Tibial nerve (tissue), 3 donors: ENCODE measurements around the gene PTGES3L.

Source experiments
- POLR2A ChIP-seq, 2 donors: fragments of 450-650 bp; IDR thresholded peaks; one replicate each; pipeline ENCODE4 v1.6.1; 2017; ENCODE audit warnings: antibody characterized with exemption in 2 of 2, mild to moderate bottlenecking in 2 of 2, moderate library complexity in 2 of 2
- TF ChIP-seq, protein P1 (sequence below), 5 experiments: fragments of 200-600 bp in 3 of 5; fragments of 450-650 bp in 2 of 5; sonication (generic) in 3 of 5; IDR thresholded peaks; one replicate each; pipeline ENCODE4 v1.5.1; 2016 to 2019; ENCODE audit warnings: antibody characterized with exemption in 5 of 5, mild to moderate bottlenecking in 3 of 5, moderate library complexity in 2 of 5

DNA sequence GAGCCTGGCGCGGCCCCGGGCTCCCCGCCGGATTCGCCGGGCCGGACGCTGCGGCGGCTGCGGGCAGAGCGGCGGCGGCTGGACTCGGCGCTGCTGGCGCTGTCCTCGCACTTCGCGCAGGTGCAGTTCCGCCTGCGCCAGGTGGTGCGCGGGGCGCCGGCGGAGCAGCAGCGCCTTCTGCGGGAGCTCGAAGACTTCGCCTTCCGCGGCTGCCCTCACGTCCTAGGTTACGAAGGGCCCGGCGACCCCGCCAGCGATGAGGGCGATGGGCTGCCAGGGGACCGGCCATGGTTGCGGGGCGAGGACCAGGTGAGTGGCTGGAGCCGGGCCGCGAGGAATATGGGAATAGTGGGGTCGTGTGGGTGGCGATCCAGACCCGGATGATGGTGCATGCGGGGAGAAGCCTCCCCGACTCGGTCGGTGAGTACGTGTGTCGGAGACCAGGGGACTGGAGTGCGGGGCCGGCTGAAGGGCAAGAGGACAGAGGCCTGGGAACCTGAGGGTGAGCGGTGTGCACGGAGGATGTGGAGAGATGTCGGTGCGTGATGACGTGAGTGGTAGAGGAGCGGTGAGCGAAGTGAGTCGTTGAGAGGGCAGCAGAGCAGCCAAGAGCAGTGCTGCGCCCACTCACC, 1.0 kb upstream of the PTGES3L start:
- TF ChIP-seq POLR2A (IDR thresholded peaks at IDR 0.05) = no peak
- TF ChIP-seq, protein P1, sequence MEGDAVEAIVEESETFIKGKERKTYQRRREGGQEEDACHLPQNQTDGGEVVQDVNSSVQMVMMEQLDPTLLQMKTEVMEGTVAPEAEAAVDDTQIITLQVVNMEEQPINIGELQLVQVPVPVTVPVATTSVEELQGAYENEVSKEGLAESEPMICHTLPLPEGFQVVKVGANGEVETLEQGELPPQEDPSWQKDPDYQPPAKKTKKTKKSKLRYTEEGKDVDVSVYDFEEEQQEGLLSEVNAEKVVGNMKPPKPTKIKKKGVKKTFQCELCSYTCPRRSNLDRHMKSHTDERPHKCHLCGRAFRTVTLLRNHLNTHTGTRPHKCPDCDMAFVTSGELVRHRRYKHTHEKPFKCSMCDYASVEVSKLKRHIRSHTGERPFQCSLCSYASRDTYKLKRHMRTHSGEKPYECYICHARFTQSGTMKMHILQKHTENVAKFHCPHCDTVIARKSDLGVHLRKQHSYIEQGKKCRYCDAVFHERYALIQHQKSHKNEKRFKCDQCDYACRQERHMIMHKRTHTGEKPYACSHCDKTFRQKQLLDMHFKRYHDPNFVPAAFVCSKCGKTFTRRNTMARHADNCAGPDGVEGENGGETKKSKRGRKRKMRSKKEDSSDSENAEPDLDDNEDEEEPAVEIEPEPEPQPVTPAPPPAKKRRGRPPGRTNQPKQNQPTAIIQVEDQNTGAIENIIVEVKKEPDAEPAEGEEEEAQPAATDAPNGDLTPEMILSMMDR (IDR thresholded peaks at IDR 0.05) = peak in 1 of 5 experiments; percentile 17
